B cell (primary cell): ENCODE measurements around the gene TSEN34. TPM values are rescaled to one million over a fixed set of nuclear protein-coding genes. Genes with fewer than 3 reads are reported as not detected.
A peak's percentile ranks its signal among the peaks of the same experiment; 100 is the strongest.

Experiments used
- ATAC-seq: fragments of 200-7000 bp; cut with Tn5 transposase; one replicate; pipeline ENCODE4 v1.10.0; 2021; ENCODE audit warnings: low read depth, mild to moderate bottlenecking, moderate number of reproducible peaks, moderate library complexity
- CTCF ChIA-PET: fragments of 350-600 bp; sonication (Branson Sonifier 250); formaldehyde crosslinking; loops from one replicate; lab custom pipeline; 2021; ENCODE audit warnings: antibody characterized with exemption, inconsistent platforms; lab: Charles Lee
- POLR2A ChIA-PET: fragments of 350-600 bp; sonication (Branson Sonifier 250); formaldehyde crosslinking; loops from one replicate; lab custom pipeline; 2021; ENCODE audit warnings: antibody characterized with exemption; lab: Charles Lee
- DNase-seq: peaks from one replicate; pipeline ENCODE4 v3.0.0; 2013
- H2AFZ ChIP-seq: 2 replicates; pipeline ENCODE4 v1.6.1; 2012; ENCODE audit warnings: mild to moderate bottlenecking, low read depth, low read length; ENCODE audit not compliant: insufficient read depth, poor library complexity, severe bottlenecking
- H3K27ac ChIP-seq, 2 donors: 1 replicate in 1 of 2; 2 replicates in 1 of 2; pipeline ENCODE4 v1.5.1; 2012 to 2013; ENCODE audit warnings: low read length in 2 of 2, mild to moderate bottlenecking in 2 of 2, moderate library complexity in 1 of 2
- H3K27me3 ChIP-seq, 4 experiments: fragments of 200-600 bp in 1 of 4; sonication (generic) in 1 of 4; replicated peaks in 1 of 4; 1 replicate in 2 of 4; 2 replicates in 2 of 4; pipeline versions ENCODE4 v1.6.1 to v1.7.0; 2013 to 2016; ENCODE audit warnings: low read length in 3 of 4, mild to moderate bottlenecking in 2 of 4, mixed read lengths in 1 of 4, moderate library complexity in 1 of 4; ENCODE audit not compliant: insufficient read depth in 4 of 4, control insufficient read depth in 3 of 4; ENCODE audit errors: control extremely low read depth in 1 of 4
- H3K36me3 ChIP-seq, 2 experiments: replicated peaks in 1 of 2; 1 replicate in 1 of 2; 2 replicates in 1 of 2; pipeline versions ENCODE4 v1.6.1 to v1.7.1; 2013; ENCODE audit warnings: low read length in 1 of 2; ENCODE audit not compliant: insufficient read depth in 2 of 2, control insufficient read depth in 1 of 2; ENCODE audit errors: control extremely low read depth in 1 of 2, extremely low read depth in 1 of 2
- H3K4me1 ChIP-seq, 2 donors: fragments of 200-600 bp in 1 of 2; sonication (generic) in 1 of 2; 1 replicate in 1 of 2; 2 replicates in 1 of 2; pipeline versions ENCODE4 v1.5.1 to v1.6.1; 2013 to 2017; ENCODE audit warnings: low read length in 2 of 2; ENCODE audit not compliant: control insufficient read depth in 2 of 2, insufficient read depth in 2 of 2
- H3K4me2 ChIP-seq: replicated peaks from 2 replicates; pipeline ENCODE3; 2012; ENCODE audit warnings: mild to moderate bottlenecking, low read depth, low read length; ENCODE audit not compliant: poor library complexity, severe bottlenecking
- H3K4me3 ChIP-seq, 5 experiments: fragments of 200-600 bp in 1 of 5; sonication (generic) in 1 of 5; 1 replicate in 3 of 5; 2 replicates in 2 of 5; pipeline versions ENCODE4 v1.5.1 to v1.7.0; 2011 to 2016; ENCODE audit warnings: low read length in 4 of 5, mild to moderate bottlenecking in 4 of 5, low read depth in 2 of 5, control low read depth in 1 of 5, moderate library complexity in 1 of 5; ENCODE audit not compliant: insufficient read depth in 1 of 5; ENCODE audit errors: control extremely low read depth in 1 of 5, extremely low read depth in 1 of 5
- H3K79me2 ChIP-seq: fragments of 200-600 bp; sonication (generic); one replicate; pipeline ENCODE4 v1.6.0; 2016; ENCODE audit warnings: low read length; ENCODE audit not compliant: control insufficient read depth, insufficient read depth
- H3K9ac ChIP-seq: fragments of 200-600 bp; sonication (generic); 2 replicates; pipeline ENCODE4 v1.6.1; 2017; ENCODE audit warnings: mild to moderate bottlenecking, low read length, moderate library complexity
- H3K9me3 ChIP-seq, 3 donors: one replicate each; pipeline versions ENCODE4 v1.6.1 to v1.7.1; 2013; ENCODE audit warnings: low read length in 2 of 3; ENCODE audit not compliant: control insufficient read depth in 2 of 3, insufficient read depth in 1 of 3; ENCODE audit errors: control extremely low read depth in 1 of 3
- H4K20me1 ChIP-seq: 2 replicates; pipeline ENCODE4 v1.6.0; 2012; ENCODE audit warnings: mild to moderate bottlenecking, low read length; ENCODE audit not compliant: insufficient read depth, control insufficient read depth, poor library complexity, severe bottlenecking
- H3K27ac Mint-ChIP-seq: one replicate; pipeline ENCODE4 v1.8.0; 2021; ENCODE audit warnings: mixed read lengths
- H3K27me3 Mint-ChIP-seq: one replicate; pipeline ENCODE4 v1.8.0; 2021; ENCODE audit warnings: mixed read lengths
- H3K4me1 Mint-ChIP-seq: one replicate; pipeline ENCODE4 v1.8.0; 2021; ENCODE audit warnings: mixed read lengths
- H3K4me3 Mint-ChIP-seq: one replicate; pipeline ENCODE4 v1.8.0; 2021; ENCODE audit warnings: mixed read lengths
- H3K9me3 Mint-ChIP-seq: one replicate; pipeline ENCODE4 v1.8.0; 2022; ENCODE audit warnings: mixed read lengths; ENCODE audit not compliant: insufficient read depth
- EZH2 ChIP-seq: IDR thresholded peaks from 2 replicates; pipeline ENCODE4 v1.6.1; 2012; ENCODE audit warnings: borderline replicate concordance, low read depth, mild to moderate bottlenecking, moderate library complexity, low read length; ENCODE audit not compliant: insufficient read depth, poor library complexity, severe bottlenecking
- whole genome bisulfite sequencing: methylation state at CpG from one replicate; pipeline ENCODE4 v1.1.5; 2013; ENCODE audit warnings: missing lambda C conversion rate; ENCODE audit not compliant: insufficient coverage; 5-methylcytosine and 5-hydroxymethylcytosine counted together
- intact Hi-C: fragments of 100-400 bp; cut with micrococcal nuclease; formaldehyde crosslinking; loops from one replicate; pipeline ENCODE4 v1.10.0; 2022
- polyA plus RNA-seq: library from polyadenylated mRNA; depleted of rRNA; stranded (reverse); fragments of >200 nt; gene quantifications from 2 replicates; pipeline ENCODE4 v1.2.3, GENCODE V29; 2012
- total RNA-seq, 2 donors: library from RNA; stranded (reverse); fragments of 120-200 nt in 1 of 2; gene quantifications; 1 replicate in 1 of 2; 2 replicates in 1 of 2; pipeline versions ENCODE4 v1.2.3 to v1.2.4, GENCODE V29; 2013 to 2022
- TF ChIP-seq, protein P1 (sequence below): fragments of 200-600 bp; IDR thresholded peaks from one replicate; pipeline ENCODE4 v1.8.0; 2022; ENCODE audit warnings: antibody characterized with exemption, mild to moderate bottlenecking

TSEN34 gene
- total and polyA plus RNA-seq, 2 donors (not counting 1 experiment from before 2014, with no cell fraction given), result 17.6 to 25.1 TPM

DNA sequence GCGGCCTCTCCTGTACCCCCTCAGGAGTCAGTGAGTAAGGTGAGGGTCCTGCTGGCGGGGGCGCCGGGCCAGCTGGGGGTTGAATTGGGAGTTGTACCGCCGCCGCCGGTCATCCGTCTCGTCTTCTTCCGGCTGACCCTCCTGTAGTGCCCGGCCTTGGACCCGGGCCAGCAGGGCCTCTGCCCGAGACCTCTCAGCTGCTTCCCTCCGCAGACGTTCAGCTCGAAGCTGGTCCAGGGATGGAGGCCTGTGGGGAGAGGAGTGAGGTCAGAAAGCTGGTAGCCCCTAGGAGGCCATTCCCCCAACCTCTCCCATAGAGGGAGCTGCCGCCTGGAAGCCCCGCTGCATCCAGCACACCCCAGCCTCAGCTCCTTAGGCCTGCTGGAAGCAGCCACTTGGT lies 35.4 kb upstream of the TSEN34 start:
- Histone ChIP-seq H3K36me3 (peaks cover 2 to 62% of the 10 kb centered on the region in 2 experiments), H3K27me3 (no peaks in the 10 kb centered on the region), H3K4me1 (peaks cover 16 to 20% of the 10 kb centered on the region in 2 donors), H3K79me2 (peaks cover 25% of the 10 kb centered on the region), H2AFZ (no peak overlapping the region), H3K27ac (no peak overlapping the region), H3K9me3 (no peaks in the 10 kb centered on the region), H3K9ac (no peak overlapping the region), H3K4me3 (no peak overlapping the region), H3K4me2 (no peak overlapping the region), H4K20me1 (peaks cover 69% of the 10 kb centered on the region)
- no peak overlapping the region for H3K27ac Mint-ChIP-seq
- intact Hi-C loops, result no loop called here
- TF ChIP-seq EZH2, result no peak
- TF ChIP-seq, protein P1, sequence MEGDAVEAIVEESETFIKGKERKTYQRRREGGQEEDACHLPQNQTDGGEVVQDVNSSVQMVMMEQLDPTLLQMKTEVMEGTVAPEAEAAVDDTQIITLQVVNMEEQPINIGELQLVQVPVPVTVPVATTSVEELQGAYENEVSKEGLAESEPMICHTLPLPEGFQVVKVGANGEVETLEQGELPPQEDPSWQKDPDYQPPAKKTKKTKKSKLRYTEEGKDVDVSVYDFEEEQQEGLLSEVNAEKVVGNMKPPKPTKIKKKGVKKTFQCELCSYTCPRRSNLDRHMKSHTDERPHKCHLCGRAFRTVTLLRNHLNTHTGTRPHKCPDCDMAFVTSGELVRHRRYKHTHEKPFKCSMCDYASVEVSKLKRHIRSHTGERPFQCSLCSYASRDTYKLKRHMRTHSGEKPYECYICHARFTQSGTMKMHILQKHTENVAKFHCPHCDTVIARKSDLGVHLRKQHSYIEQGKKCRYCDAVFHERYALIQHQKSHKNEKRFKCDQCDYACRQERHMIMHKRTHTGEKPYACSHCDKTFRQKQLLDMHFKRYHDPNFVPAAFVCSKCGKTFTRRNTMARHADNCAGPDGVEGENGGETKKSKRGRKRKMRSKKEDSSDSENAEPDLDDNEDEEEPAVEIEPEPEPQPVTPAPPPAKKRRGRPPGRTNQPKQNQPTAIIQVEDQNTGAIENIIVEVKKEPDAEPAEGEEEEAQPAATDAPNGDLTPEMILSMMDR, result no peak
- H3K9me3 Mint-ChIP-seq, result no peaks in the 10 kb centered on the region
- no peak overlapping the region for H3K4me3 Mint-ChIP-seq
- no peaks in the 10 kb centered on the region for H3K27me3 Mint-ChIP-seq
- WGBS, result 91% methylated on average over 15 of the region's 19 CpGs
- DNase-seq (no peak), ATAC-seq (no peak)
- H3K4me1 Mint-ChIP-seq, result peaks cover 29% of the 10 kb centered on the region
- ChIA-PET POLR2A (interaction anchor here (0.6 kb wide), 1 partner anchor 26 kb away, joined by 6 read pairs; no protein-coding TSS in a partner anchor), CTCF (interaction anchor here (0.6 to 0.9 kb wide), 2 partner anchors 19 to 37 kb away, joined by 3 read pairs; partner anchors contain the start of gene CNOT3)

DNA sequence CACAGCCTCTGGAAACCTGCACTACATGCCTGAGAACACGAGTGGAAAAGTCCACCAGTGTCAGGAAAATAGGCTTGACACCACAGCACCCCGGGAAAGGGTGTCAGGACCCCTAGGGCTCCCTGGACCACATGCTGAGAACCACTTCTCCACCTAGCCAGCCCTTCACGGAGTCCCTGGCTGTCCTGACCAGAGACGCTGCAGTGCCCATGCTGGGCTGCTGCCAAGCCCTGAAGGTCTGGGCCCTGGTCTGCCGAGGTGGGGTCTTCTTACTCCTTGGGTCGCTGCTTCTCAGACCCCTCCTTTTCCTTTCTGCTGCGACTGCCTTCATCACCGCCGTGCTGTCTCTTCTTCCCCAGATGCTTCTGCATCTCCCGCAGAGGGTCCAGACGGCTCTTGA lies 34.6 kb upstream of the TSEN34 start:
- H2AFZ ChIP-seq, result no peak overlapping the region
- peaks cover 64% of the 10 kb centered on the region for H4K20me1 ChIP-seq
- peaks cover 2 to 59% of the 10 kb centered on the region in 2 experiments for H3K36me3 ChIP-seq
- peaks cover 27% of the 10 kb centered on the region for H3K79me2 ChIP-seq
- H3K4me2 ChIP-seq, result no peak overlapping the region
- no peak overlapping the region for H3K9ac ChIP-seq
- ChIA-PET POLR2A (no interaction called here), CTCF (no interaction called here)
- peaks cover 19 to 28% of the 10 kb centered on the region in 2 donors for H3K4me1 ChIP-seq
- Mint-ChIP-seq H3K4me1 (peaks cover 33% of the 10 kb centered on the region), H3K27ac (peak overlapping the region; percentile 6), H3K4me3 (no peak overlapping the region), H3K27me3 (no peaks in the 10 kb centered on the region), H3K9me3 (no peaks in the 10 kb centered on the region)
- no peak overlapping the region for H3K27ac ChIP-seq
- H3K9me3 ChIP-seq, result no peaks in the 10 kb centered on the region
- intact Hi-C loops, result no loop called here
- 94% methylated on average over 7 of the region's 11 CpGs for WGBS
- H3K4me3 ChIP-seq, result no peak overlapping the region
- no peaks in the 10 kb centered on the region for H3K27me3 ChIP-seq
- ATAC-seq, result no peak
- TF ChIP-seq, protein P1, result no peak
- no peak for TF ChIP-seq EZH2
- DNase-seq, result no peak
